HCT116 (cell line): ENCODE data around the gene CCL21.

Experiments
- CEBPB ChIP-seq: IDR thresholded peaks from 2 replicates; pipeline ENCODE4 v1.6.1; 2012; ENCODE audit warnings: low read depth
- CTCF ChIP-seq, 3 experiments: fragments of 200-600 bp in 1 of 3; sonication (generic) in 1 of 3; IDR thresholded peaks in 2 of 3; conservative IDR thresholded peaks in 1 of 3; 2 replicates each; pipeline ENCODE4 v1.5.1; 2012 to 2017; ENCODE audit warnings: low read depth in 2 of 3, low read length in 2 of 3, antibody characterized with exemption in 1 of 3, borderline replicate concordance in 1 of 3, control low read depth in 1 of 3, mild to moderate bottlenecking in 1 of 3, mixed read lengths in 1 of 3, mixed run types in 1 of 3, moderate library complexity in 1 of 3; ENCODE audit not compliant: insufficient read depth in 1 of 3
- EZH2 ChIP-seq: fragments of 200-600 bp; sonication (generic); IDR thresholded peaks from 2 replicates; pipeline ENCODE4 v1.6.1; 2017; ENCODE audit warnings: antibody characterized with exemption, mixed run types
- FOSL1 ChIP-seq: IDR thresholded peaks from 2 replicates; pipeline ENCODE4 v1.6.1; 2012; ENCODE audit warnings: low read depth
- MAX ChIP-seq: IDR thresholded peaks from 2 replicates; pipeline ENCODE4 v1.6.1; 2012
- POLR2A ChIP-seq: IDR thresholded peaks from 2 replicates; pipeline ENCODE4 v1.7.0; 2011; ENCODE audit warnings: borderline replicate concordance; ENCODE audit not compliant: insufficient read depth, insufficient read length; ENCODE audit errors: extremely low read depth
- POLR2AphosphoS5 ChIP-seq: IDR thresholded peaks from 2 replicates; pipeline ENCODE4 v1.6.1; 2011; ENCODE audit warnings: mild to moderate bottlenecking, low read depth, low read length, moderate library complexity
- RAD21 ChIP-seq: IDR thresholded peaks from 2 replicates; pipeline ENCODE4 v1.6.1; 2012; ENCODE audit warnings: low read depth, mild to moderate bottlenecking
- SP1 ChIP-seq: IDR thresholded peaks from 2 replicates; pipeline ENCODE4 v1.6.1; 2012; ENCODE audit warnings: low read depth

- no peak for TF ChIP-seq POLR2A
- TF ChIP-seq CTCF (IDR thresholded peaks at IDR 0.05 in 2 of 3, conservative IDR thresholded peaks at IDR 0.05 in 1 of 3; ENCODE audit: borderline replicate concordance in 1 of 3, insufficient read depth in 1 of 3, low read depth in 2 of 3, low read length in 2 of 3) = no peak
- TF ChIP-seq CEBPB = no peak
- TF ChIP-seq EZH2 = no peak
- TF ChIP-seq POLR2AphosphoS5 = no peak
- TF ChIP-seq SP1 = no peak
- TF ChIP-seq RAD21 = no peak
- TF ChIP-seq MAX = no peak
- TF ChIP-seq FOSL1 = no peak
Measured at GRCh38 chr9:34674440-34674839, 35.5 kb downstream of the CCL21 start.
